Endodermal cell (in vitro differentiated cells): Measurements from ENCODE around the gene KCNIP3. TPM values are rescaled to one million over a fixed set of nuclear protein-coding genes. Genes with fewer than 3 reads are reported as not detected.

Experiments used
- DNase-seq: peaks from one replicate; pipeline ENCODE4 v3.0.0-alpha.2; 2017
- H3K27ac ChIP-seq: 2 replicates; pipeline ENCODE4 v1.5.1; 2013; ENCODE audit warnings: mild to moderate bottlenecking, low read depth, low read length, moderate library complexity
- H3K27me3 ChIP-seq: 2 replicates; pipeline ENCODE4 v1.6.1; 2013; ENCODE audit warnings: mild to moderate bottlenecking, low read length, moderate library complexity; ENCODE audit not compliant: insufficient read depth, control insufficient read depth, poor library complexity, severe bottlenecking
- H3K36me3 ChIP-seq: 2 replicates; pipeline ENCODE4 v1.7.0; 2013; ENCODE audit warnings: mild to moderate bottlenecking, low read length, moderate library complexity; ENCODE audit not compliant: control insufficient read depth, insufficient read depth
- H3K4me1 ChIP-seq: one replicate; pipeline ENCODE4 v1.7.0; 2013; ENCODE audit warnings: low read length; ENCODE audit not compliant: control insufficient read depth, insufficient read depth
- H3K4me3 ChIP-seq: 2 replicates; pipeline ENCODE4 v1.5.1; 2013; ENCODE audit warnings: mild to moderate bottlenecking, low read length, moderate library complexity
- H3K9ac ChIP-seq: 2 replicates; pipeline ENCODE4 v1.6.1; 2013; ENCODE audit warnings: mild to moderate bottlenecking, low read length, moderate library complexity; ENCODE audit not compliant: poor library complexity, severe bottlenecking; ENCODE audit errors: extremely low read depth
- H3K9me3 ChIP-seq: 2 replicates; pipeline ENCODE4 v1.6.1; 2013; ENCODE audit warnings: mild to moderate bottlenecking, low read length, moderate library complexity; ENCODE audit not compliant: control insufficient read depth
- H3K27ac Mint-ChIP-seq: 2 replicates; pipeline ENCODE4 v1.8.0; 2020; ENCODE audit warnings: mixed read lengths
- H3K27me3 Mint-ChIP-seq: 2 replicates; pipeline ENCODE4 v1.8.0; 2021; ENCODE audit warnings: mild to moderate bottlenecking, mixed read lengths; ENCODE audit not compliant: insufficient read depth
- H3K36me3 Mint-ChIP-seq: 2 replicates; pipeline ENCODE4 v1.8.0; 2020; ENCODE audit warnings: low read depth, mixed read lengths
- H3K4me1 Mint-ChIP-seq: 2 replicates; pipeline ENCODE4 v1.8.0; 2020; ENCODE audit warnings: mixed read lengths
- H3K4me3 Mint-ChIP-seq: 2 replicates; pipeline ENCODE4 v1.8.0; 2020; ENCODE audit warnings: mild to moderate bottlenecking, moderate library complexity, mixed read lengths
- H3K9me3 Mint-ChIP-seq: 2 replicates; pipeline ENCODE4 v1.8.0; 2020; ENCODE audit warnings: mild to moderate bottlenecking, mixed read lengths
- WGBS, 2 experiments: methylation state at CpG; one replicate each; pipeline versions ENCODE4 v1.1.5 to v1.1.7; 2013; ENCODE audit warnings: missing lambda C conversion rate in 2 of 2, mixed read lengths in 1 of 2; ENCODE audit not compliant: insufficient coverage in 1 of 2, insufficient read length in 1 of 2; 5-methylcytosine and 5-hydroxymethylcytosine counted together
- long read RNA-seq, 4 experiments: library from polyadenylated mRNA in 2 of 4; library from RNA in 1 of 4; library from capped mRNA in 1 of 4; stranded (forward) in 3 of 4; unstranded in 1 of 4; transcript quantifications; one replicate each; pipeline ENCODE4 v2.0.0, GENCODE V29; 2020 to 2021; ENCODE audit warnings: inconsistent platforms in 1 of 4
- polyA plus RNA-seq, 2 experiments: library from polyadenylated mRNA; stranded (reverse); fragments of 50-300 nt; gene quantifications; one replicate each; pipeline ENCODE4 v1.2.3, GENCODE V29; 2013
- total RNA-seq, 2 donors: library from RNA; stranded (reverse); fragmentation: NEBNext Ultra II Directional in 1 of 2; extraction: Animal tissue kit (Norgen Biotek cat#: 25700) in 1 of 2; gene quantifications; 2 replicates in 1 of 2; 3 replicates in 1 of 2; pipeline ENCODE4 v1.2.1, GENCODE V29; 2021
- TF ChIP-seq, protein P1 (sequence below): fragments of 200-600 bp; sonication (generic); conservative IDR thresholded peaks from 2 replicates; pipeline ENCODE4 v1.5.0; 2021; ENCODE audit warnings: antibody characterized with exemption, mild to moderate bottlenecking

The KCNIP3 gene
- total RNA-seq, result 1 to 10 TPM in 1 of 2 donors, under 1 TPM in 1; 0.26 to 1.3 TPM
- polyA plus RNA-seq (2013, experiment 1 of 2), result 5.0 TPM
- polyA plus RNA-seq (2013, experiment 2 of 2), result 4.1 TPM
- long read RNA-seq, experiment 1, result 0 reads
- long read RNA-seq, experiment 2, partial matches to known transcripts, result 0 of 2 reads
- long read RNA-seq, experiment 2, other reads (novel, unspliced or antisense), result 0 of 2 reads
- long read RNA-seq, experiment 3, result 0 reads
- long read RNA-seq, experiment 4, result 0 reads

- Mint-ChIP-seq H3K9me3 (peaks cover 3% of the 10 kb centered on the region), H3K27me3 (no peaks in the 10 kb centered on the region), H3K4me3 (peak within 1 kb of the TSS; percentile 11), H3K27ac (no peak within 1 kb of the TSS), H3K36me3 (no peaks in the 10 kb centered on the region), H3K4me1 (peaks cover 3% of the 10 kb centered on the region)
- Histone ChIP-seq H3K9ac (no peak within 1 kb of the TSS), H3K9me3 (no peaks in the 10 kb centered on the region), H3K4me3 (no peak within 1 kb of the TSS), H3K4me1 (no peaks in the 10 kb centered on the region), H3K27me3 (no peaks in the 10 kb centered on the region), H3K27ac (no peak within 1 kb of the TSS), H3K36me3 (no peaks in the 10 kb centered on the region)
- 30 to 33% methylated on average over 7 to 13 of the region's 13 CpGs for WGBS, 2 experiments
- DNase-seq, result peak; percentile 70
- TF ChIP-seq, protein P1, sequence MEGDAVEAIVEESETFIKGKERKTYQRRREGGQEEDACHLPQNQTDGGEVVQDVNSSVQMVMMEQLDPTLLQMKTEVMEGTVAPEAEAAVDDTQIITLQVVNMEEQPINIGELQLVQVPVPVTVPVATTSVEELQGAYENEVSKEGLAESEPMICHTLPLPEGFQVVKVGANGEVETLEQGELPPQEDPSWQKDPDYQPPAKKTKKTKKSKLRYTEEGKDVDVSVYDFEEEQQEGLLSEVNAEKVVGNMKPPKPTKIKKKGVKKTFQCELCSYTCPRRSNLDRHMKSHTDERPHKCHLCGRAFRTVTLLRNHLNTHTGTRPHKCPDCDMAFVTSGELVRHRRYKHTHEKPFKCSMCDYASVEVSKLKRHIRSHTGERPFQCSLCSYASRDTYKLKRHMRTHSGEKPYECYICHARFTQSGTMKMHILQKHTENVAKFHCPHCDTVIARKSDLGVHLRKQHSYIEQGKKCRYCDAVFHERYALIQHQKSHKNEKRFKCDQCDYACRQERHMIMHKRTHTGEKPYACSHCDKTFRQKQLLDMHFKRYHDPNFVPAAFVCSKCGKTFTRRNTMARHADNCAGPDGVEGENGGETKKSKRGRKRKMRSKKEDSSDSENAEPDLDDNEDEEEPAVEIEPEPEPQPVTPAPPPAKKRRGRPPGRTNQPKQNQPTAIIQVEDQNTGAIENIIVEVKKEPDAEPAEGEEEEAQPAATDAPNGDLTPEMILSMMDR, result no peak
Observed at GRCh38 chr2:95296880-95297487, at the start of gene KCNIP3. Gene KCNIP3, plus strand, starts transcription at chr2:95297347. Its CDS starts 92 bp downstream, at chr2:95297439.

GRCh38 chr2:95258271-95258670 is 38.9 kb upstream of the KCNIP3 start:
- Mint-ChIP-seq H3K4me1 (no peaks in the 10 kb centered on the region), H3K4me3 (no peak overlapping the region), H3K27me3 (peaks cover 1% of the 10 kb centered on the region), H3K27ac (no peak overlapping the region), H3K9me3 (peaks cover 30% of the 10 kb centered on the region), H3K36me3 (peaks cover 2% of the 10 kb centered on the region)
- no peak for DNase-seq
- Histone ChIP-seq H3K9ac (no peak overlapping the region), H3K9me3 (peaks cover 13% of the 10 kb centered on the region), H3K36me3 (no peaks in the 10 kb centered on the region), H3K27ac (no peak overlapping the region), H3K27me3 (no peaks in the 10 kb centered on the region), H3K4me1 (no peaks in the 10 kb centered on the region), H3K4me3 (no peak overlapping the region)
- 73 to 100% methylated on average over 2 of the region's 2 CpGs for WGBS, 2 experiments
- TF ChIP-seq, protein P1, result no peak

DNA sequence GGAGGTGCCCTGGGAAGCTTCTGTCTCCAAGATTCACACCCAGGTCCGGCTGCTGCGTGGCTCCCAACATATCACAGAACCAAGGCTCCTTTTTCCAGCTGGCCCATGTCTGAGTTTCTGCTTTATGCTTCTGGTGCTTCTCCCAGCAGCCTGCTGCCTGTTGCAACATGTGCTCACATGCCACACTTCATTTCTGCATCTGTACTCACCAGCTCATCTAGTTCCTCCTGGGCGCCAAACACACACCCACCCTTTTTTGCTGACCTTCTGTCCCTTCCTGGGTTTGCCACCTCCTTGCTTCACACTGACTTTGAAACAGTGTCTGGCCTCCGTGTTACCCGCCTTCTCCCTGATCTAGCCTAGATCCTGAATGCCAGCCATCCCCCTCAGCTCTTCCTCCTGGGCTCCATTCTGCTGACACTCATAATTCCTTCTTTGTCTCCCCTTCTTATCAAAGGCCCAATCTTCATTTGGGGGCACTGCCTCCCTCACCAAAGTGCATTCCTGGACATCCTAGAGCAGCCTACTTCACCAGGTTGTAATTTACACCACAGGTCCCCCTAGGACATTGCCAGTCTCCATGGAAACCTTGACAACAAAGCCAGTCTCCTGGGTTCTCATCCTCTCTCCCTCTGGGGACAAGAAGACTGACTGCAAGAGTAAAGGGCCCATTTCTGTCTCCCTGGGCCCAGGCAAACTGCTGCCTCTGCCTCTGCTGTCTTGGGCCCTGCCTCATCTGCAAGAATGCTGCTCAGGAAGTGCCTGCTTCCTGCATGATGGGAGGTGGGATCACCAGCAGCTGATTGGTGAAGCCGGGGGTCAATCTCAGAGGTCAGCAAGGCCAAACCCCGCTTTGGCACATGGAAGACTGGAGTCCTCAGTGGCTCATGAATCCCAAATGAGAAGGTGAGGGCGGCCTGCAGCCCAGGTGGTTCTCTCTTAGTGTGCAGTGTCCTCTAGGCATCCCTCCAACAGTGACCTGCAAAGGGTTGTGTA is 36.8 kb upstream of the KCNIP3 start:
- H3K9me3 ChIP-seq, result peaks cover 13% of the 10 kb centered on the region

More for the DNA sequence above, 36.8 kb upstream of the KCNIP3 start:
- Histone ChIP-seq H3K9ac (no peak overlapping the region), H3K36me3 (no peaks in the 10 kb centered on the region), H3K4me1 (no peaks in the 10 kb centered on the region), H3K27me3 (no peaks in the 10 kb centered on the region), H3K27ac (no peak overlapping the region), H3K4me3 (no peak overlapping the region)
- Mint-ChIP-seq H3K27ac (no peak overlapping the region), H3K36me3 (peaks cover 2% of the 10 kb centered on the region), H3K9me3 (peaks cover 26% of the 10 kb centered on the region), H3K27me3 (peaks cover 1% of the 10 kb centered on the region), H3K4me3 (no peak overlapping the region), H3K4me1 (no peaks in the 10 kb centered on the region)
- WGBS, 2 experiments, result 78 to 85% methylated on average over 6 to 8 of the region's 8 CpGs
- TF ChIP-seq, protein P1, result no peak
- DNase-seq, result no peak
